NCI-H1048 (cell line): ENCODE data around the gene MAP2K4.

Experiments
- DNase-seq: peaks from one replicate; lab custom pipeline; 2025; lab: John Stamatoyannopoulos, UW

The MAP2K4 gene

DNA sequence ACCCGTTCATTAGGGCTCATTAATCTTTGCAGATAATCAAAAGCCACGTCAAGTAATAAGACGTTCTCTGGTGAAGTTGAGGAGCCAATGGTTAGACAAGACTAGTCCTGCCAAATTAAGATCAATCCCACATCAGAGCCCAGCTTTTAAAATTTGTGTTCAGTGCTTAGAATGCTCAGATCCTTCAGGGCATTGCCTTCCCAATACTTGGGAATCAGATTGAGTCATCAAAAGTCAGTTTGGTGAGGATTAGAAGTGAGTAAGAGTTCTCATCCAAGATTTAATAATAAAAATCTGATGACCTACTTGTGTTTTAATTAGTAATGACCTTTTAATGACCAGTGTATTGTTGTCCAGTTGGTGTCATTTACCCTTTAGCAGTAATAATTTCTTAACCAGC, 19.8 kb downstream of the MAP2K4 start:
- no peak for DNase-seq

DNA sequence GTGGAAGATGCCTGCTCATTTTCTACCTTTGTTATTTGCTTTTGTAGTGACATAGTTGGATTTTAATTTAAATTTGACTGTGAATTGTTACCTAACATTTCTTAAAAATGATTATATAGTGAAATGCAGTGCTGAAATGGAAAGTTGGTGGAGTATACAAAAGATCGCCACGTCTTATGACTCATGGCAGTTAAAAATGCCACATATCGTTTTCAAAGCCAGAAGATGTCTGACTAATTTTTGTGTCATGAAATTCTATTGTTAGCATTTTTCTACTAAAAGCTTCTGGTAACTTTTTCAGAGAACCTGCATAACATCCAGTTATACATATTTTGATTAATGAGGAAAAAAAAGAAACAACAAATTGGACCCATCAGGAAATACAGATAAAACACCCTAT, 20.6 kb downstream of the MAP2K4 start:
- no peak for DNase-seq

DNA sequence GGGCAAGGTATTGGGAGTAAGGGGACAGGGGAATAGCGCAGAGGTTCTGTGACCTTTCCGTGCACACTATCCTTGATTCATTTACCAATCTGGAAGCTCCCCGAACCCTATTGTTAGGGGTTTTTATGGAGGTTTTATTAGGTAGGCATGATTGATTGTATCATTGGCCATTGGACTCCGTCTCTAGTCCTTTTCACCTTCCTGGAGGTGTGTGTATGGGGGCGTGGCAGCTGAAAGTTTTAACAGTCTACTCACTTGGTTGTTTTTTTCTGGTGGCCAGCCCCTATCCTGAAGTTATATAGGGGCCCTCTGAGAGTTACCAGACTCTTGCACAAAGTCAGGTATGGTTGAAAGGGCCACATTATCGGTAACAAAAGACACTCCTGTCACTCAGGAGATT, 23.0 kb downstream of the MAP2K4 start:
- DNase-seq: no peak

DNA sequence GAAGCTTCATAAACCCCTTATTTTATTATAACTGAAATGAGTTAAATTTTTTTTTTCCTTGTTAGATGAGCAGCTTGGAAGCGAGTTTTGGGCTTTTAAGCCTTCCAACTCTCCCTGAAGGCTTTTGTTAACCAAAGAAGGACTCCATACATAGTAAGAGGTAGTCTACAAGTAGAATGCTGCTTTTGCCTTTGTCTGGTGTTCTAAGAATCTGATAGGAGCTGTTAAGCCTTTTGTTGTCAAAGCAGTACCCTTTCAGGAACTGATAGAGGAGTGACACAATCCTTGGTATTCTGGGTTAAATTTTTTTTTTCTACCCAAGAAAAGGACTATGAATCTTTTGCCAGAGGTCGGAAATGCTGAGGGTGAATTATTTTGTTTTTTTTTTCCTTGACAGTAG, 26.1 kb downstream of the MAP2K4 start:
- no peak for DNase-seq

DNA sequence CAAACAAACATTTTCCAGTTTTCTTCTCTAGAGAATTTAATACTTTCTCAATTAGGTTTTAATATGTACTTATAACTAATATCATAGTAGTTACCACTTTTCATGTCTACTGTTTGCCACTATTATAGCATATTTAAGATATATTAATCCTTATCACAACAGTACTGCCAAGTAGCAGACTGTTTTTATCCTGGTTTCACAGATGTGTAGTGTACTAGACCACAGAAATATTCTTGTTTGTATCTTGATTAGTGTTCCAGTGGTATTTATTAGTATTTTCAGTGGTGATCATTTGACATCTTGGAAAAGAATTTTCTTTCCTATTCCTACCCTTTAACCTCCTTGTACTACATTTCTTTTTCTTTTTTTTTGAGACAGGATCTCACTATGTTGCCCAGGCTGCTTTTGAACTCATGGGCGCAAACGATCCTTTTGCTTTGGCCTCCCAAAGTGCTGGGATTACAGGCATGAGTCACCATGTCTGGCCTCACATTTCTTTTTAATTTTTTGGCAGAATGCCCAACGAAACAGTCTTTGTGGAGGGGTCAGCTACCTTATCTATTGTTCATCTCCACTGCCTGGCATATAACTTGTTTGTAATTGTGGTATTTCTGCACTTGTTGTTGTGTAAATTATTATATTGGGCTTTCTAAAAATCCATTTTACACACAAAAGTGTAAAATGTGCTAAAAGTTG, 27.2 kb downstream of the MAP2K4 start:
- no peak for DNase-seq

DNA sequence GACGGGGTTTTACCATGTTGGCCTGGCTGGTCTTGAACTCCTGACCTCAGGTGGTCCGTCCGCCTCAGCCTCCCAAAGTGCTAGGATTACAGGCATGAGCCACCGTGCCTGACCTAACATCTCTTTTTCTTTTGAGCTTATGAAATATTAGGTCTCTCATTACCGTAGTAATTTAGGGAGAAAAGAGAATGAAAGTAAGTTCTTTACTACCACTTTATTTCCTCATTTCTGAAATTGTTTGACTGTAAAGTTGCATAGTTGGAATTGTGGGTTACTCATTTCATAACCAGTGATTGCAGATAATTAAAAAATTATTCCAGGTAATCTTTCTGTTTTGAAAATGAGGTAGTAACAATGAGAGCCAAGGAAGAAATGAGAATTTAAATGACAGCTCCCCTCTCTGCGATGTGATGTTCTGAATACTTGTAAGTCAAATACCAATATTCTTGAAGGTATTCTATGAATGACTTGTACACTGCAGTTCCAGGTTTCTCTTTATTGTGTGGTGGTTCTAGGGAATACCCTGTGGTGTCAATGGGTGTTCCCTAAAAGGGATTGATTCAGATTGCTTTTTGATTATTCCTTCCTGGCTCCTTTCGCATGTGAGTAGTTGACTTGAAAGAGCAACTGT, 28.3 kb downstream of the MAP2K4 start:
- no peak for DNase-seq

DNA sequence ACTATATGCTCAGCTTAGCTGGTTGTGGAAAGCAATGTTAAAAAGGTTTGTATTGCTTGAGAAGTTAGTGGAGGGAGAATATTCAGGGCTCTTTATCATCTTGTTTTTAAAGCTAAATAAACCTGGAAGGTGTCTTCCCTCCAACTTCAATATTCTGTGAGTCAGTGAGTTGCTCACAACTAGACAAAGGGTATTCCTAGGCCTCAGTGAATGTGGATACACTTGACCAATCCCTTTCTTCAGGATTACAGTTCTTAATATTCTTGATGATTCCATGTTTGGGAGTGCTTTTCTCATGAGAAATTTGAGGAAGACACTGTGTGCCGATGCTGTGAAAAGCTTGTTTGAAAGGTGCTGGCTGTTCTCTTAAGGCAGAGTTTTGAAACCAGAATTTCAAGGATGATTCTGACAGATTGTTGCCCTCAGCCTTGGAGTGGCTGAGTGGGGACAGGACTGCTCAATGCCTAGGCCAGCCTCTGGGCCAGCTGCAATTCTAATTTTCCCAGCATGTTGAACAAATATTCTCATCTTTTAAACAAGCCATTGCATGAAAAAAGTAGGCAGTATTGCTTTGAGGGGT, 30.1 kb downstream of the MAP2K4 start:
- no peak for DNase-seq

DNA sequence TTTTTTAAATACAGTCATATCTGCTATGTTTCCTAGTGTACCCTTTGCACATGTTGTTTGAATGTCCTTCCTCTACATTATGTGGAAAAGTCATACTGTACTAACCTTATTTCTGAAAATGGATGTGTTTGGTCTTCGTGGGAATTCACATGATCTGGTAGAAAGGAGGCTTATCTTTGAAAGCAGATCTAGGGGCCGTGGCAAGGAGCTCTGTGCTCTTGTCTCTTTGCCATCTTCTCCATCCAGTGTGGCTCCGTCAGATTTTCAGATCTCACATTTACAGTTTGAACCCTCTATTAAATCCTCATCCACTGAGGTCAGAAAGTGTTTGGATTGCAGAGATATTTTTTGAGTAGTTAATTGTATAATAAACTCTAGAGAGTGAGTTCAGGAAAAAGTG, 32.9 kb downstream of the MAP2K4 start:
- DNase-seq: no peak

DNA sequence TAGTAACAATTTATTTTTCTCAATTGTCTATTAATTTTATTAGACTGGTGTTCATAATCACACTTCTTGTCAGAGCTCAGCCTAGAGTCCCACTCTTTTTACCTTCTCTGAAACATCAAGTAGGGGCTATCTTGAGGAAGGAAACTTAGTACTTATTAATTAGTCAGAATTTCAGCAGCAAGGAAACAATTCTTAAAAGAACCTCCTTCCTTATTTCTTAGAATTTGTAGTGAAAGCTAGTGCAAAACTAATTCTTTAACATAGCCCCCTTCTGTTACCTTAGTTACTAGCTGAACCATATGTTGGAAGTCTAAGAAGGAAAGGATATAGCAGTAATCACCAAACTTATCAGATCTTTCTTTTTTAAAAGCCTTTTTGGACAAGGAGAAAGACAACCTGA, 35.2 kb downstream of the MAP2K4 start:
- DNase-seq: no peak

DNA sequence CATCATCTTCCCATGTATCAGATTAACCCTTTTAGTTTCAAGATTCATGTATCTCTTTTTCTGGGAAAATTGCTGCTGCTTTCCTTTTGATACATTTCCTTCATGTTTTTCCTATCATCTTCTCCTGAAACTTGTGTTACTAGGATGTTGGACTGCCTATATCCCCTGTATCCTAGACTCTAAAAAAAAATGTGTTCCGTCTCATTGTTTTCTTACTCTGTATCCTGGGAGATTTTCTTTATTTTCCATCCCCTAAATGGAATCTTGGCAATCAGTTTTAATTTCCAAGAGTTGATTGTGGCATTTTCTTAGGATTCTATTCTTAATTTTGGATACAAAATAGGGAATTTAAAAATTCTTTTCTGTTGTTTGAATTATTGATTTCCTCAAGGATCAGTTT, 36.8 kb downstream of the MAP2K4 start:
- no peak for DNase-seq

DNA sequence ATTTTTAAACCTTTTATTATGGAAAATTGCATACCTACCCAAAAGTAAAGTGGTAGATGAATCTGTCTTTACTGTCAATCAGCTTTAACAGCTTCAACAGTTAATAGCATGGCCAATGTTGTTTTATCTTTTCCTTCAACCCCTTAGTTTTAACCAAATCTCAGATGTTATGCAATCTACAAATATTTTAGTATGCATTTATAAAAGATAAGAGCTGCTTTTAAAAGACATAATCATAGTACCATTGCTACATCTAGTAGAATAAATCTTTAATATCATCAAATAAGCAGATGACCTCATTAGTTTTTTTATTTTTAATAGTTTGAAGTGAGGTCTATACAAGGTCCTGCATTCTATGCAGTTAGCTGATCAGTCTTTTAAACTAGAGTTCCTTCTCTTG, 37.9 kb downstream of the MAP2K4 start:
- no peak for DNase-seq

DNA sequence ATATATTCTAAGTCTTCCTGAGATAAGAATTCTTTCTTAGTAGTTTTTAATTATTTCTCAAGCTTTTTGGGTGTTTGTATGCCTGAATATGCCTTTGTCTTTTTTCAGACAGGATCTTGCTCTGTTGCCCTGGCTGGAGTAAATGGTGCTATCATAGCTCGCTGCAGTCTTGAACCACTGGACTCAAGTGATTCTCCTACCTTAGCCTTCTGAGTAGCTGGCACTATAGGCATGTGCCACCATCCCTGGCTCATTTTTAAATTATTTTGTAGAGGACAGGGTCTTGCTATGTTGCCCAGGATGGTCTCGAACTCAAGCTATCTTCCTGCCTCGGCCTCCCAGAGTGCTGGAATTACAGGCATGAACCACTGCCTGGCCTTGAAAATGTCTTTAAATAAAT, 41.6 kb downstream of the MAP2K4 start:
- DNase-seq: no peak

DNA sequence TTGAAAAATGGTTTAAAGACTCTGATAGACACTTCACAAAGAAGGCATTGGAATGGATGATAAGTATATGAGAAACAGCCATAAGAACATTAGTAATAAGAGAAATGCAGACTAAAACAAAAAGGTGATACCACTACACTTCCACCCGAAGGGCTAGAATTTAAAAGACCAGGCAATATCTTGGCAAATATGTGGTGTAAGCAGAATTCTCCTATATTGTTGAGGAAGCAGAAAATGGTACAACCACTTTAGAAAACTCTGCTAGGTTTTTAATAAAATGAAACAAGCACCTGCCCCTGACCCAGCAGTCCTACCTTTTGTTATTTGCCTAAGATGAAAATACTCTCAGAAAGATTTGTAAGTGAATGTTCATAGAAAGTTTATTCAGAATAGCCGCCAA, 43.7 kb downstream of the MAP2K4 start:
- DNase-seq: no peak

DNA sequence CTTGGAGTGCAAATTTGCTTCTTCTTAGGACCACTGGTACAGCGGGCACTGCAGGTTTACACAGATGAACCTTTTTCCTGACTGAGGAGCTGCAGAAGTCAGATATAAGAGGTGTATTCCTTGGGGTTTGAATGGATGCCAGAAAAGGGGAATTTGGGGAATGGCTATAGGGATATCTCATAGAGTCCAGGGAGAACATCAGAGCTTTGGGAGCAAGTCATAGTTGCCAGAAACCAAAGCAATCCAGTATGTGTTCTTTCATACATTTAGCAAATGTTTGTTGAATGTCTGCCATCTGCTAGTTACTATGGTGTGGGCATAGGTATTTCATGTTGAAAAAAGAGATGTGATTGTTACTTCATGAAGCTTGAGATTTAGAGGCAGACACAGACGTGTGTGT, 46.8 kb downstream of the MAP2K4 start:
- DNase-seq: no peak

DNA sequence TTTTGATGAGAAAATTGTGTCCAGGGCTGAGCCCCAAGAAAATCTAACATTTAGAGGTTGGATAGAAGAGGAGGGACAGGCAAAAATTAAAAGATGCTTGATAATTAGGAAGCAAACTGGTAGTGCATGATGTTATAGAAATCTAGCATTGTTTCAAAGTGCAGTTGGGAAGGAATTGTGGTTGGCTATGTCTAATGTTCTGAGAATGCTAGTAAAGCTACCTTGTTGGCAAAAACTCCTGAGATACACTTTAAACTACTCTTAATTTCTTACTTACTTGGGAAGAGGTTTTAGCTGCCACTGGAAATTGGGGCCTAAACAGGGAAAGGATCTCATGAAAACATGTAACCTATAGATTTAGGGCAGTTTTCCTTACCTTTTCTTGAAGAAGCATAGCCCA, 48.3 kb downstream of the MAP2K4 start:
- DNase-seq: no peak

DNA sequence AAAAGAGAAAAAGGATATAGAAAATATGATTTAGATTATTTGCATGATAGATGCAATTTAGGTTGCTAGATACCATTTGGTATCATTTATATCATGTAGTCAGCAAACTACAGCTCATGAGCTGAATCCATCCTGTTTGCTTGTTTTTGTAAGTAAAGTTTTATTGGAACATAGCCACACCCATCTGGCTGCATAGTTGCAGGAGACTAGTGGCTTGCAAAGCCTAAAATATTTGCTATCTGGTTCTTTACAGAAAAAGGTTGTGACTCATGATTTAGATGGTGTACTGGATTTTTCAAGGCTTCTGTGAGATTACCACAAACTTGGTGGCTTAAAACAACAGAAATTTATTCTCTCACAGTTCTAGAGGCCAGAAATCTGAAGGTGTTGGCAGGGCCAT, 49.9 kb downstream of the MAP2K4 start:
- DNase-seq: no peak

DNA sequence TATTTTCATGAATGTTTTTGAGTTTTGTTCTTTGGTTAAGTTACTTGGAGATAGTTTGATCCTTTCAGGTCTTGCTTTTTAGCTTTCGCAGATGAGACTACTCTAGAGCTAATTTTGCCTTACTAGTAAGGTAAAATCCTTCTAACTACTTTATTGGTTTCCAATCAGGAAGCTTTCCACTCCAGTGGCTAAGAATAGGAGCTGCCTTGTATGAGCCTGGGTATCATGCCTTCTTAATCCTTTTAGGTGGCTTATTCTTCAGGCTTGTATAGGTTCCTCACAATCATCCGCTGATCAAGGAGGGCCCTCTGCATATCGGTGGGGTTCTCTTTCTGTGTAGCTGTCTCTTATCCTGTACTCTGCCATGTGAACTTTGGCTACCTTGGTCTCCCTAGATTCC, 53.7 kb downstream of the MAP2K4 start:
- no peak for DNase-seq

DNA sequence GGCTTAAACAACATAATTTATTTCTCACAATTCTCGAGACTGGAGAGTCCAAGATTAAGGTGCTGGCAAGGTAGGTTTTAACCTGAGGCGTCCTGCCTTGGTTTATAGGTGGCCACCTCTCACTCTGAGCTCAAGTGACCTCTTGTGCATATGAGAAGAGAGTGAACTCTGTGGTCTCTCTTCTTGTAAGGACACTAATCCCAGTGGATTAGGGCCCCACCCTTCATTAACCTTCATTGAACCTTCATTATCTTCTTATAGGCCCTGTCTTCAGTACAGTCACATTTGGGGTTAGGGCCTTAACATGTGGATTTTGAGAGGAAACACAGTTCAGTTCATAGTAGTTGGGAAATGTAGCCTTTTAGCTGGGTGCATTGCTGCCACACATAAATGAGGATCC, 57.1 kb downstream of the MAP2K4 start:
- DNase-seq: no peak

DNA sequence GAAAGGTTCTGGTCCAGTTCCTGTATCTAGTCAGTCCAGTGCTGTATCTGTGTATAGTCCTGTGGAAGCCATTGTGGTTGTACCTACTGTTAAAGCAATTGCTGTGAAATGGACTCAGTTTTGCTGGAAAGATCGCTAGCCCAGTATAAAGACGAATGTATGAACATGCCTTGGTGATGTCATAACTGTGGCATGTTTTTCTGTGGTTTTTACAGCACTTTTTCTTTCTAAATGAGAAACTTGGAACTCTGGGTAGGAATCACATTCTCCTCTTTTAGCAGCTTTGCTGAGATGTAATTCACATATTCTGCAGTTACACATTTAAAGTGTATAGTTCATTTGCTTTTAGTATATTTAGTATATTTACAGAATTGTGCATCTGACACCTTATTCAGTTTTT, 58.1 kb downstream of the MAP2K4 start:
- DNase-seq: no peak

DNA sequence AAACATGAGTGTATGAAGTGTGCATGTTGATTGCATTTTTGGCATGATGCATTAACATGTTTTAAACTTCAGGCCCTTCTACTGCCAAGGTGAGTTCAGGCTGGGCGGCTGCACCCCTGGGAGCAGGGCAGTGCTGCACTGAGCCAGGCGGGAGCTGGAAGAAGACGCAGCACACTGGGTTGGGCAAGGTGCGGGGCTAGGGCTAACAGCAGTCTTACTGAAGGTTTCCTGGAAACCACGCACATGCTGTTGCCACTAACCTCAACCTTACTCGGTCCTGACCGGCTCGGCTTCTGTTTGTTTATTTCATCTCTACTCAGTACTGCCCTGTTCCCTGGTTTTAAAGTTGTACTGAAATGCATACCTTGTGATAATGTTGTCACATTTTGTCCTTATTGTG, 61.0 kb downstream of the MAP2K4 start:
- no peak for DNase-seq

DNA sequence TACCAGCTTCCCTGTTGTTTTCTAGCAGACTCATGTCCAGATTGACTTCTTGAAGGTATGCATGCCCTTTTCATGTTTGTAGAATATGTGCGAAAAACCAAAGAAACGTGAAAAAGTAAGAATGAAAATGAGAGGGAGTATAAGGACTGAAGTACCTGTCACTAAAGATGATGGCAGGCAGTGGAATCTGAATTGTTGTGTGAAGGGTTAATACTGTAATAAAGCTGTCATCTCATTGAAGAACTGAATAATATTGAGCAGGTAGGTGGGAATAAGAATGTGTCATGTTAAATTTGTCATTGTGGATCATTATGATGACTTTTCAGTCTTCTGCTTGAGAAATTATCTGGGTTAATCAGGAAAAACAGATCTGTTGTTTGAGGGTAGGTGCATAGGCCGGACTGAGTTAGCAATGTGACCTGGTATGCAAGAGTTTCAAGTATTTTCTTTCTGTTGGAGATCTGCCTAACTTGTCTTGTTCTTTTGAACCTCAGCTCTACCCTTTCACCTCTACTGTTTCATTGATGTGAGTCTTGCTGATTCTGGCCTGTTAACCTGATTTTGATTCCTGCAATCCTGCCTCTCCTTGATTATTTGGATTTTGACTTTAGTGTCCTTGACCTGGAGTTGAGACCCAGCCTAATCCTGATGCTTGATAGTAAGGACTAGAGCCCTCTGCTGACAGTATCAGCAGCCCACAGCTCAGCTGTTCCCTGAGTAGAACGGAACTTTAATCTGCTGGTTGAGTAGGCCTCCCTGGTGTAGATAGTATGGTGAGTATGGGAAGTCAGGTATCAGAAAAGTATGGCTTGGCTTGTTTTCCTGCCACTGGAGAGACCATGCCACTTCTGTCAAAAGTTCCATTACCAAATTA, 64.6 kb downstream of the MAP2K4 start:
- DNase-seq: no peak

DNA sequence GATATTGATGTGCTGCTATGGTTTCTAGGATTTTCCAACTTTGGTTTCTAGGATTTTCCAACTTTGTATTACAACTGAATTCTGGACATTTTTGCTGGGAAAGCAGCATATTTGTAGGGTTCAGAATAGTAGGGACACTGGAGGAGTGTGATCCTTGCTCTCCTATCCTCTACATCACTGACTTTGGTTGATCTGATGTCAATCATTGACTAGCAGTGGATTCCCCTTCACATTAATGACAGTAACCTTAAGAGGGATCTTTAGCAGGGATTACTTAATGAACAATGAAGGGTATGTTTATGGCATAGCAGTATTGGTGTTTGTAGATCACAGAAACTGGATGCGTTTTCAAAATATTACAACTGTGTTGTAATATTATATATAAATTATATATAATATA, 67.4 kb downstream of the MAP2K4 start:
- no peak for DNase-seq

DNA sequence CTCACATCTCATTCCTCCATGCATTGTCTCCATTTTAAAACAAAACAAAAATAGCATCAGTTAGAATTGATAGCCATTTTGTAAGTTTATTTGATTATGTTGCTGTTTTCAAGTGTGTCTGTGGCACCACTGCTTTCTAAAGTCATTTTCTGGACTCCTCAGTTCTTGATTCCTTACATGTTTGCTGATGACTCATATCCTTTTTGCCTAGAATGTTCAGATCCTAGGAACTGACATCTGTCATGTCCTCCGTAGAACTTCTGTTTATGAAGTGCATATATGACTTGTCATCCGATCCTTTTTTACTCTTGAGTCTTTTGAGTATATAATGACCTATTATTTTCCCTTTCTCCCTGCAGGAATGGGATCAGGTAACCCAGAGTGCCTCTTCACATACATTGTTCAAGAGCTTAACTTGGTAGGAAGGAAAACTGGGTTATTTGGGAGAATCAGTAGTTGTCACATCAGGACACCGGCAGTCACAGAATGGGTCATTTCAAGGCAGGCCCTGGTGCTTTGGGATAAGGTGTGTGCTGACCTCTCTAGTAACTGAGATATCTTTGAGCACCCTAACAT, 69.2 kb downstream of the MAP2K4 start:
- DNase-seq: no peak
